ENCODE data around the gene HS6ST3. TPM values are rescaled to one million over a fixed set of nuclear protein-coding genes. Genes with fewer than 3 reads are reported as not detected.

HS6ST3 gene
- total and polyA plus RNA-seq, 2 of the 13 experiments (the other 11 are each of a cell fraction or from before 2014, with no cell fraction given), result not detected

GRCh38 chr13:96728463-96728862 lies 638.6 kb downstream of the HS6ST3 start:
- 2% methylated on average over 2 of the region's 2 CpGs for WGBS (ENCODE audit: low lambda C conversion rate)
- ATAC-seq, result no peak
- Histone ChIP-seq H3K27me3 (ENCODE audit: control insufficient read depth in 1 of 2, insufficient read depth in 2 of 2, low read length in 2 of 2) (no peaks in the 10 kb centered on the region; a peak in 1 of 5 replicates), H4K20me1 (ENCODE audit: insufficient read depth, low read length) (no peaks in the 10 kb centered on the region), H3K9ac (ENCODE audit: insufficient read depth, low read depth, low read length) (no peak overlapping the region), H3K79me2 (ENCODE audit: insufficient read depth, low read length) (no peaks in the 10 kb centered on the region), H3K36me3 (replicated peaks in 1 of 2; ENCODE audit: control insufficient read depth in 1 of 2, insufficient read depth in 2 of 2, low read length in 2 of 2) (no peaks in the 10 kb centered on the region), H3K4me2 (ENCODE audit: low read depth, low read length) (no peak overlapping the region), H3K9me3 (ENCODE audit: low read length) (peaks cover 5% of the 10 kb centered on the region), H3K4me3 (replicated peaks in 1 of 3; ENCODE audit: insufficient read depth in 1 of 3, low read depth in 2 of 3, low read length in 3 of 3) (no peak overlapping the region), H3K27ac (ENCODE audit: extremely low read length, insufficient read depth, low read length) (no peak overlapping the region), H2AFZ (ENCODE audit: low read length) (no peak overlapping the region), H3K4me1 (ENCODE audit: insufficient read depth, low read length) (no peaks in the 10 kb centered on the region)
- in situ Hi-C loops (cut with HindIII; ENCODE audit: extremely low pct_ligation_motif_present, low pct_unique_long_range_greater_than_20kb), result no loop called here
- CTCF ChIA-PET (ENCODE audit: low intra/inter-chr PET ratio, low total read pairs), result no interaction called here
- intact Hi-C loops (cut with micrococcal nuclease; ENCODE audit: unreplicated experiment), result no loop called here
- POLR2A ChIA-PET, result no interaction called here
- no peak for FAIRE-seq
- BruUV-seq (replicated peaks), result no TSS peak
- DNase-seq (ENCODE audit: low spot score), result no peak
- no peak for TF ChIP-seq ZBTB42 (CRISPR knock-in tag; IDR thresholded peaks at IDR 0.05)
- no peak for TF ChIP-seq CREBL2 (CRISPR knock-in tag; IDR thresholded peaks at IDR 0.05; ENCODE audit: borderline replicate concordance)
- TF ChIP-seq FOXO4 (CRISPR knock-in tag; conservative IDR thresholded peaks at IDR 0.05), result no peak
- no peak for TF ChIP-seq TRAFD1 (CRISPR knock-in tag; IDR thresholded peaks at IDR 0.05; ENCODE audit: borderline replicate concordance)
- no peak for TF ChIP-seq ATM (IDR thresholded peaks at IDR 0.05; ENCODE audit: borderline replicate concordance)
- TF ChIP-seq HOXA7 (CRISPR knock-in tag; IDR thresholded peaks at IDR 0.05), result no peak
- TF ChIP-seq DRAP1 (CRISPR knock-in tag; IDR thresholded peaks at IDR 0.05), result no peak
- no peak for TF ChIP-seq ZNF460 (CRISPR knock-in tag; IDR thresholded peaks at IDR 0.05; ENCODE audit: borderline replicate concordance)
- no peak for TF ChIP-seq GABPA (IDR thresholded peaks at IDR 0.05; ENCODE audit: low read depth, low read length)
- no peak for TF ChIP-seq GABPA (CRISPR knock-in tag; IDR thresholded peaks at IDR 0.05; ENCODE audit: low read depth)
- no peak for TF ChIP-seq SETDB1 (CRISPR knock-in tag; IDR thresholded peaks at IDR 0.05; ENCODE audit: borderline replicate concordance)
- TF ChIP-seq KDM5B (CRISPR knock-in tag; IDR thresholded peaks at IDR 0.05; ENCODE audit: borderline replicate concordance), result no peak
- no peak for TF ChIP-seq ZMYM4 (CRISPR knock-in tag; IDR thresholded peaks at IDR 0.05)
- no peak for TF ChIP-seq ZNF317 (CRISPR knock-in tag; IDR thresholded peaks at IDR 0.05)
- TF ChIP-seq ZNF597 (CRISPR knock-in tag; IDR thresholded peaks at IDR 0.05), result no peak
- TF ChIP-seq NCOR1 (IDR thresholded peaks at IDR 0.05; ENCODE audit: borderline replicate concordance, low read length), result no peak
- TF ChIP-seq ZBTB14 (CRISPR knock-in tag; IDR thresholded peaks at IDR 0.05), result no peak
- TF ChIP-seq ZNF644 (CRISPR knock-in tag; IDR thresholded peaks at IDR 0.05; ENCODE audit: low read depth), result no peak
